BE2C (cell line): ENCODE measurements around the gene BPIFB6.

Source experiments
- DNase-seq: peaks from one replicate; pipeline ENCODE4 v3.0.0-alpha.2; 2020
- H3K27me3 ChIP-seq: fragments of 250-450 bp; sonication (Bioruptor Pico); 2 replicates; pipeline ENCODE4 v1.5.1; 2020; ENCODE audit warnings: mild to moderate bottlenecking
- H3K36me3 ChIP-seq: fragments of 250-450 bp; sonication (Bioruptor Pico); 2 replicates; pipeline ENCODE4 v1.5.1; 2020; ENCODE audit warnings: mild to moderate bottlenecking
- H3K4me1 ChIP-seq: fragments of 250-450 bp; sonication (Bioruptor Pico); 2 replicates; pipeline ENCODE4 v1.5.1; 2020
- H3K4me3 ChIP-seq: 2 replicates; pipeline ENCODE4 v1.5.1; 2011; ENCODE audit warnings: low read depth, low read length
- H3K9me3 ChIP-seq: fragments of 250-450 bp; sonication (Bioruptor Pico); 2 replicates; pipeline ENCODE4 v1.5.1; 2020
- TF ChIP-seq, protein P1 (sequence below): IDR thresholded peaks from 2 replicates; pipeline ENCODE4 v1.5.1; 2012; ENCODE audit warnings: mild to moderate bottlenecking, low read depth, low read length

Gene BPIFB6

DNA sequence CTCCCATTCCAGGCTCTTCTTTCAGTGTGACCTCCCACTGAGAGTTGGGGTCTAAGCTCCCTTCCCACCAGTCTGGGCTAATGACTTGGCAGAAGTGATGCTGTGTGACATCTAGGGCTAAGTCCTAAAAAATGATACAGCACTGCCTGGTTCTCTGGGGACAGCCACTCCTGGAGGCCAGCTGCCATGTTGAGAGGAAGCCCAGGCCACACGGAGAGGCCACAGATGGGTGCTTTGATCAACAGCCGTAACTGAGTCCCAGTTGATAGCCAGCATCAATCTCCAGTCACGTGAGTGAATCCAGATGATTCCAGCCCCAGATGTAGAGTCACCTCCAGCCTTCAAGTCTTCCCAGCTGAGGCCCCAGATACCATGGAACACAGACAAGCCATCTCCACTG, 41.0 kb upstream of the BPIFB6 start:
- no peak for DNase-seq
- no peak overlapping the region for H3K4me3 ChIP-seq
- H3K27me3 ChIP-seq: no peaks in the 10 kb centered on the region
- H3K9me3 ChIP-seq: no peaks in the 10 kb centered on the region
- no peaks in the 10 kb centered on the region for H3K36me3 ChIP-seq
- no peaks in the 10 kb centered on the region for H3K4me1 ChIP-seq
- TF ChIP-seq, protein P1, sequence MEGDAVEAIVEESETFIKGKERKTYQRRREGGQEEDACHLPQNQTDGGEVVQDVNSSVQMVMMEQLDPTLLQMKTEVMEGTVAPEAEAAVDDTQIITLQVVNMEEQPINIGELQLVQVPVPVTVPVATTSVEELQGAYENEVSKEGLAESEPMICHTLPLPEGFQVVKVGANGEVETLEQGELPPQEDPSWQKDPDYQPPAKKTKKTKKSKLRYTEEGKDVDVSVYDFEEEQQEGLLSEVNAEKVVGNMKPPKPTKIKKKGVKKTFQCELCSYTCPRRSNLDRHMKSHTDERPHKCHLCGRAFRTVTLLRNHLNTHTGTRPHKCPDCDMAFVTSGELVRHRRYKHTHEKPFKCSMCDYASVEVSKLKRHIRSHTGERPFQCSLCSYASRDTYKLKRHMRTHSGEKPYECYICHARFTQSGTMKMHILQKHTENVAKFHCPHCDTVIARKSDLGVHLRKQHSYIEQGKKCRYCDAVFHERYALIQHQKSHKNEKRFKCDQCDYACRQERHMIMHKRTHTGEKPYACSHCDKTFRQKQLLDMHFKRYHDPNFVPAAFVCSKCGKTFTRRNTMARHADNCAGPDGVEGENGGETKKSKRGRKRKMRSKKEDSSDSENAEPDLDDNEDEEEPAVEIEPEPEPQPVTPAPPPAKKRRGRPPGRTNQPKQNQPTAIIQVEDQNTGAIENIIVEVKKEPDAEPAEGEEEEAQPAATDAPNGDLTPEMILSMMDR: no peak

- Histone ChIP-seq H3K4me1 (no peaks in the 10 kb centered on the region), H3K27me3 (no peaks in the 10 kb centered on the region)
Observed at GRCh38 chr20:32991383-32991782, 40.1 kb upstream of the BPIFB6 start.

DNA sequence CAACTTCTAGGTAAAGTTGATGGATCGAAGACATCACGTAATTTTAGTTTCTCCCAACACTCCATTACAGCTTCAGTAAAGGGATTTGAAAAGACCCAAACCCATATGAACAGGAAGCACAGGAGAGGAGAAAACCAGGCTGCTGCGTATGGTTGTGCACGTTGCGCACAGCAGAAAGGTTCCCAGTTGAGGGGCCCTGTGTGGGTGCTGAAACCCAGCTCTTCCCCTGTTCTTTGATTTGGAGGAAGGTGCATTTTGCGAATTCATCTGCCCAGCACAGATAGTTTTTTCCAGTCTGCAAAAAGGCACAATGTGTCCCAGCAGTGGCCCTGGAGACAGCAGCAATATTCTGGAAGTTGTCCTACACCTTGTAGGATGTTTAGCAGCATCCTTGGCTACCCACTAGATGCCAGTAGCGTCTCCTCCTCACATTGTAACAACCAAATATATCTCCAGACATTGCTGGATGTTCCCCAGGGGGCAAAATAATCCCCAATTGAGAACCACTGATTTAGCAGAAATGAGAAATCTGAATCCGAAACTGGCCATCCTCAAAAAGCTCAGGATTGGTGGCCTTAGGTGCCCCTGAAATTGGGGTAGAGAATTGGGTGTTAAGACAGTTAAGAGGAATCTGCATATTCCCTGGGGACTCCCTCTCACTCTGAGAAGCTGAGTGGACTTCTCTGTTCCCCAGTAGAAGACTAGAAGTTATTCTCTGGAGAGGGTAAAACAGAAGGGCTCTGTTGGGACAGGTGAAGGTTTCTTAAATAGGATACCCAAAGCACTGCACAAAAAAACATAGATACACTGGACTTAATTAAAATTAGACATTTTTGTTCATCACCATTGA, 39.4 kb upstream of the BPIFB6 start:
- no peak for DNase-seq
- TF ChIP-seq, protein P1: no peak
- no peaks in the 10 kb centered on the region for H3K9me3 ChIP-seq
- H3K36me3 ChIP-seq: no peaks in the 10 kb centered on the region
- H3K4me1 ChIP-seq: no peaks in the 10 kb centered on the region
- H3K27me3 ChIP-seq: no peaks in the 10 kb centered on the region
- H3K4me3 ChIP-seq: no peak overlapping the region

More at GRCh38 chr20:32991383-32991782, 40.1 kb upstream of the BPIFB6 start:
- TF ChIP-seq, protein P1: no peak
- Histone ChIP-seq H3K4me3 (no peak overlapping the region), H3K36me3 (no peaks in the 10 kb centered on the region), H3K9me3 (no peaks in the 10 kb centered on the region)
- no peak for DNase-seq

DNA sequence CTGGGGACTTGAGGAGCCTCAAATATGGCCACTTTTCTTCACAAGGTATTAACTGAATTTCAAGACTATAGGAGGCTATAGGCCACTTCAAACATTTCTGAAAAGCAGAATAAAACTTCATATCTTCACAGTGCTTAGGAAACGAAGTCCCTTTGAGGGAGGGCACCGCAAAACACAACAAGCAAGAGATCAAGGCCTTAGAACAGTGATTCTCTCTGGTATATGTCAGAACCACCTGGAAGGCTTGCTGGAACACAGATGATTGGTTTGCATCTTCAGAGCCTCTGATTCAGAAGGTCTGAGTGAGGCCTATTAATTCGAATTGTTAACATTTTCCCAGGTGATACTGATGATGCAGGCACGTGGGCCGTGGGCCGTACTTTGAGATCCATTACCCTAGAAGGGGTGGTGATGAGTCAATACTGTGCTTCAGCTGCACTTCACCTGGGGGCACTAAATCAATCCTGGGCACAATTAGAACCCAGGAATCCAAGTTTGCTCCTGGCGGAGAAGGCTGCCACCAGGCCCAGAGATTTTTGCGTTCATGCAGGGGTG, 37.9 kb upstream of the BPIFB6 start:
- no peak for DNase-seq
- Histone ChIP-seq H3K9me3 (no peaks in the 10 kb centered on the region), H3K4me3 (no peak overlapping the region), H3K4me1 (no peaks in the 10 kb centered on the region), H3K36me3 (no peaks in the 10 kb centered on the region), H3K27me3 (no peaks in the 10 kb centered on the region)
- TF ChIP-seq, protein P1: no peak

DNA sequence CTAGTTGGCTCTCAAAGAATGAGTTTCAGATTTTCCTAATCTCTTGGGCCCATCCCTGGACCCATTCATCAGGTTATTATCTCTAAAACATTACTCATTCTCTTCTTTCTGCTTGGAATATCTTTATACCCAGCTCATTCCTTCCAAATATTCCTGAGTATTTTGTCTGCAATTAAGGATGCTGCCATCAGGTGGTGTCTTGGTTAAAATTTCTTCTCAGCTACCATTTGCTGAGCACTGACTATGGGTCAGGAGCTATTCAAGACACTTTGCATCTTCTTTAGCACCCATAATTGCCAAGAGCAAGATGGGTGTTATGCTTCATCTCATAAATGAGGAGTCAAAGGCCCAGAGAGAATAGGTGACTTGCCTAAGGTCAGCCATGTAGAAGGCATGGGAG, 35.6 kb upstream of the BPIFB6 start:
- Histone ChIP-seq H3K4me3 (no peak overlapping the region), H3K4me1 (no peaks in the 10 kb centered on the region), H3K36me3 (no peaks in the 10 kb centered on the region), H3K9me3 (no peaks in the 10 kb centered on the region), H3K27me3 (no peaks in the 10 kb centered on the region)
- no peak for DNase-seq
- TF ChIP-seq, protein P1: no peak; the same call in 1 of the 2 replicates

DNA sequence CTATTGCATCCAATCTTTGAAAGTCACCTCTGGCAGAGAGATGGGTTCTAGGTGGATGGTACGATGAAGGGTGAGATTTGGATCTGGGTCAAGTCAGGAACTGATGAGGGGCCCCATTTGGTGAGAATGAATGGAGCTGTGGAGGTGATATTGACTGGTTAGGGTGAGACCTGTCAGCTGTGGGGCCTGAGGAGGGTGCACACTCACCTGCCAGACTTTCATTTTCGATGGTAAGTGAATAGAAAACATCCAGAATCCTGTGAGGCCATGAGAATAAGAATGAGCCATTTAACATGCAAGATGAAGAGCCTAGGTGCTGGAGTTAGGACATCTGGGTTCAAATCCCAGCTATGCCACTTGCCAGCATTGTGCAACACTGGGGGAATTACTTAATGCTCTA, 34.0 kb upstream of the BPIFB6 start:
- Histone ChIP-seq H3K4me3 (no peak overlapping the region), H3K9me3 (no peaks in the 10 kb centered on the region), H3K4me1 (no peaks in the 10 kb centered on the region), H3K36me3 (no peaks in the 10 kb centered on the region), H3K27me3 (no peaks in the 10 kb centered on the region)
- DNase-seq: no peak
- TF ChIP-seq, protein P1: no peak
